H1 (cell line): ENCODE data around the gene EPHA6. TPM values are rescaled to one million over a fixed set of nuclear protein-coding genes. Genes with fewer than 3 reads are reported as not detected.

Experiments used
- CTCF ChIA-PET: fragments of 300-600 bp; sonication (Branson Sonifier 250); formaldehyde crosslinking; loops from one replicate; lab custom pipeline; 2021; ENCODE audit not compliant: partially characterized antibody; lab: Charles Lee
- POLR2A ChIA-PET: fragments of 300-600 bp; sonication (Branson Sonifier 250); formaldehyde crosslinking; loops from one replicate; lab custom pipeline; 2021; ENCODE audit warnings: inconsistent platforms; ENCODE audit not compliant: partially characterized antibody; lab: Charles Lee
- DNase-seq, 2 experiments: peaks; one replicate each; pipeline versions ENCODE4 v3.0.0 to v3.0.0-alpha.2; 2010 to 2022; ENCODE audit warnings: low spot score in 2 of 2, low read depth in 1 of 2, mixed read lengths in 1 of 2
- FAIRE-seq: peaks from 2 replicates; lab custom pipeline; 2011; peaks lifted over from hg19 to GRCh38; lab: Jason Lieb, UNC
- H2AFZ ChIP-seq: 2 replicates; pipeline ENCODE4 v1.8.1; 2012; ENCODE audit warnings: low read length, inconsistent platforms
- H2AK5ac ChIP-seq: 2 replicates; pipeline ENCODE4 v1.6.1; 2013; ENCODE audit warnings: low read depth, low read length
- H2BK120ac ChIP-seq: replicated peaks from 2 replicates; pipeline ENCODE3; 2013; ENCODE audit warnings: low read depth, low read length, inconsistent platforms
- H2BK12ac ChIP-seq: 2 replicates; pipeline ENCODE4 v1.6.1; 2013; ENCODE audit warnings: low read depth, low read length
- H2BK15ac ChIP-seq: 2 replicates; pipeline ENCODE4 v1.6.1; 2013; ENCODE audit warnings: low read length
- H2BK20ac ChIP-seq: 2 replicates; pipeline ENCODE4 v1.6.1; 2013; ENCODE audit warnings: low read length
- H2BK5ac ChIP-seq: 2 replicates; pipeline ENCODE4 v1.6.1; 2013; ENCODE audit warnings: low read depth, low read length
- H3K14ac ChIP-seq: 2 replicates; pipeline ENCODE4 v1.6.1; 2013; ENCODE audit warnings: inconsistent platforms; ENCODE audit not compliant: insufficient read length
- H3K18ac ChIP-seq: 2 replicates; pipeline ENCODE4 v1.6.1; 2013; ENCODE audit warnings: low read length; ENCODE audit errors: extremely low read depth
- H3K23ac ChIP-seq: 2 replicates; pipeline ENCODE4 v1.6.1; 2013; ENCODE audit warnings: inconsistent platforms; ENCODE audit not compliant: insufficient read length
- H3K23me2 ChIP-seq: 2 replicates; pipeline ENCODE4 v1.6.1; 2013; ENCODE audit warnings: low read depth, low read length
- H3K27ac ChIP-seq: 2 replicates; pipeline ENCODE4 v1.6.1; 2011; ENCODE audit warnings: low read depth, low read length, inconsistent platforms
- H3K27me3 ChIP-seq, 4 experiments: replicated peaks in 1 of 4; 1 replicate in 1 of 4; 2 replicates in 3 of 4; pipeline versions ENCODE4 v1.6.1 to v1.8.1; 2011 to 2013; ENCODE audit warnings: low read length in 3 of 4, mild to moderate bottlenecking in 3 of 4, inconsistent platforms in 2 of 4, mixed read lengths in 2 of 4, moderate library complexity in 1 of 4; ENCODE audit not compliant: control insufficient read depth in 3 of 4, insufficient read depth in 3 of 4; ENCODE audit errors: extremely low read depth in 1 of 4
- H3K36me3 ChIP-seq, 4 experiments: 2 replicates each; pipeline versions ENCODE4 v1.6.1 to v1.8.1; 2011 to 2013; ENCODE audit warnings: mild to moderate bottlenecking in 4 of 4, low read length in 3 of 4, moderate library complexity in 2 of 4, control low read depth in 1 of 4, inconsistent platforms in 1 of 4; ENCODE audit not compliant: insufficient read depth in 4 of 4, control insufficient read depth in 2 of 4
- H3K4ac ChIP-seq: replicated peaks from 2 replicates; pipeline ENCODE3; 2013; ENCODE audit warnings: low read length, low read depth, mixed read lengths, inconsistent platforms; ENCODE audit not compliant: insufficient read length
- H3K4me1 ChIP-seq, 4 experiments: replicated peaks in 1 of 4; 1 replicate in 1 of 4; 2 replicates in 3 of 4; pipeline versions ENCODE4 v1.6.1 to v1.8.1; 2011 to 2013; ENCODE audit warnings: low read length in 3 of 4, inconsistent platforms in 2 of 4, mixed read lengths in 1 of 4; ENCODE audit not compliant: insufficient read depth in 4 of 4, control insufficient read depth in 3 of 4
- H3K4me2 ChIP-seq, 2 experiments: 2 replicates each; pipeline versions ENCODE4 v1.6.1 to v1.8.1; 2011 to 2013; ENCODE audit warnings: low read depth in 2 of 2, low read length in 2 of 2, control low read depth in 1 of 2, inconsistent platforms in 1 of 2, mild to moderate bottlenecking in 1 of 2; ENCODE audit not compliant: insufficient read depth in 1 of 2
- H3K4me3 ChIP-seq, 4 experiments: fragments of 200-600, 300-600 bp in 1 of 4; sonication (generic), shearing (Covaris generic), sonication (Bioruptor Twin) in 1 of 4; 2 replicates each; pipeline versions ENCODE4 v1.5.1 to v1.8.1; 2011 to 2016; ENCODE audit warnings: low read length in 4 of 4, low read depth in 3 of 4, control low read depth in 2 of 4, inconsistent platforms in 2 of 4, mild to moderate bottlenecking in 2 of 4, mixed read lengths in 1 of 4, moderate library complexity in 1 of 4; ENCODE audit not compliant: insufficient read depth in 2 of 4; ENCODE audit errors: extremely low read depth in 1 of 4
- H3K56ac ChIP-seq: replicated peaks from 2 replicates; pipeline ENCODE3; 2013; ENCODE audit warnings: low read depth, mild to moderate bottlenecking, mixed read lengths, low read length, inconsistent platforms; ENCODE audit not compliant: insufficient read length
- H3K79me1 ChIP-seq: 2 replicates; pipeline ENCODE4 v1.6.1; 2013; ENCODE audit warnings: low read depth, low read length, control low read depth
- H3K79me2 ChIP-seq, 2 experiments: 2 replicates each; pipeline versions ENCODE4 v1.6.1 to v1.8.1; 2012 to 2013; ENCODE audit warnings: low read length in 2 of 2, mild to moderate bottlenecking in 2 of 2, inconsistent platforms in 1 of 2; ENCODE audit not compliant: insufficient read depth in 2 of 2, control insufficient read depth in 1 of 2
- H3K9ac ChIP-seq, 4 experiments: replicated peaks in 1 of 4; 1 replicate in 1 of 4; 2 replicates in 3 of 4; pipeline versions ENCODE4 v1.6.1 to v1.8.1; 2011 to 2013; ENCODE audit warnings: low read depth in 3 of 4, low read length in 3 of 4, control low read depth in 2 of 4, mild to moderate bottlenecking in 2 of 4, moderate library complexity in 2 of 4, inconsistent platforms in 1 of 4; ENCODE audit errors: extremely low read depth in 1 of 4
- H3K9me3 ChIP-seq, 2 experiments: 2 replicates each; pipeline versions ENCODE4 v1.6.1 to v1.8.1; 2012 to 2013; ENCODE audit warnings: mild to moderate bottlenecking in 2 of 2, moderate library complexity in 2 of 2, control low read depth in 1 of 2, inconsistent platforms in 1 of 2, low read depth in 1 of 2, low read length in 1 of 2, mixed read lengths in 1 of 2; ENCODE audit not compliant: insufficient read depth in 2 of 2
- H4K20me1 ChIP-seq, 2 experiments: replicated peaks in 1 of 2; 2 replicates each; pipeline versions ENCODE3 to v1.8.1; 2011 to 2013; ENCODE audit warnings: inconsistent platforms in 2 of 2, low read length in 2 of 2, mild to moderate bottlenecking in 1 of 2; ENCODE audit not compliant: insufficient read depth in 2 of 2, control insufficient read depth in 1 of 2
- H4K5ac ChIP-seq: 2 replicates; pipeline ENCODE4 v1.6.1; 2013; ENCODE audit warnings: low read length, low read depth, mixed read lengths, inconsistent platforms; ENCODE audit not compliant: insufficient read length
- H4K8ac ChIP-seq: 2 replicates; pipeline ENCODE4 v1.8.0; 2013; ENCODE audit warnings: mild to moderate bottlenecking, moderate library complexity, low read length, inconsistent platforms; ENCODE audit not compliant: insufficient read depth; ENCODE audit errors: extremely low read depth
- H4K91ac ChIP-seq: replicated peaks from 2 replicates; pipeline ENCODE3; 2013; ENCODE audit warnings: low read length, mixed read lengths, inconsistent platforms; ENCODE audit not compliant: insufficient read length
- TBP ChIP-seq: IDR thresholded peaks from 2 replicates; pipeline ENCODE4 v1.6.1; 2011; ENCODE audit warnings: low read depth, low read length, improper control_type of control experiment
- ZNF274 ChIP-seq: IDR thresholded peaks from 2 replicates; pipeline ENCODE4 v1.7.0; 2012; ENCODE audit warnings: low read length, borderline replicate concordance; ENCODE audit errors: extremely low read depth
- WGBS, 2 experiments: shearing (Covaris generic) in 1 of 2; methylation state at CpG; one replicate each; pipeline versions ENCODE4 v1.1.6 to v1.1.7; 2013 to 2015; ENCODE audit warnings: low lambda C conversion rate in 2 of 2, mixed read lengths in 2 of 2, inconsistent platforms in 1 of 2, low coverage in 1 of 2, missing lambda C conversion rate in 1 of 2; ENCODE audit not compliant: insufficient replicate concordance in 2 of 2, insufficient coverage in 1 of 2, insufficient read length in 1 of 2; ENCODE audit errors: extremely low coverage in 1 of 2, missing lambda C conversion rate in 1 of 2; 5-methylcytosine and 5-hydroxymethylcytosine counted together
- polyA plus RNA-seq, 7 experiments: library from polyadenylated mRNA; depleted of rRNA in 3 of 7; stranded (reverse) in 5 of 7; unstranded in 2 of 7; fragments of >200 nt in 5 of 7; fragments of 200-250 nt in 2 of 7; gene quantifications; 1 replicate in 5 of 7; 2 replicates in 1 of 7; 4 replicates in 1 of 7; pipeline versions ENCODE4 v1.2.1 to v1.2.3, GENCODE V29; 2011 to 2013; ENCODE audit warnings: missing spikeins in 2 of 7, mixed read lengths in 2 of 7
- total RNA-seq: library from RNA; stranded (reverse); fragmentation: NEBNext Ultra II Directional; extraction: Animal tissue kit (Norgen Biotek cat#: 25700); gene quantifications from 2 replicates; pipeline ENCODE4 v1.2.1, GENCODE V29; 2021

The EPHA6 gene
- total and polyA plus RNA-seq, 2 of the 8 experiments (the other 6 are each of a cell fraction or from before 2014, with no cell fraction given): 0.83 to 3.2 TPM

DNA sequence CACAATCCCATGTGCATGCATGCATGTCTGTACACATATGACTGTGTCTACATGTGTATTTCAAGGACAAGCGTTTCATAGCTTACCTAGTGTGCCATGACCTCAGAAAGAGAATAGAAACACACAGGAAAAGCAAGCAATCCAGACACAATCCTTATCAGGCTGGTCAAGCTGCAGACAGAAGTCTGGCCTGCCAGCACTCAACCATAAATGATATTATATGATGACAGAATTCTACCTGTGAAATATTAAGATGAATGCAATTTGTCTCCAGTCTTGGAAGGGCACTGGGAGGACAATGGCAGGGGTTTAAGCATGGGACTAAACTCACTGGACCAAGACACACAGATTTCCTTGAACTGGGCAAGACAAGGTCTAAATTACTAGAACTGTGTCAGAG lies 899.2 kb downstream of the EPHA6 start:
- Histone ChIP-seq H2AK5ac (no peak overlapping the region), H4K8ac (no peak overlapping the region), H2BK20ac (no peak overlapping the region), H2BK120ac (no peak overlapping the region), H4K5ac (no peak overlapping the region), H3K9me3 (peaks cover under 1 to 5% of the 10 kb centered on the region in 2 experiments; a peak in 1 of 4 replicates), H3K9ac (no peak overlapping the region), H2BK15ac (no peak overlapping the region), H3K27ac (no peak overlapping the region), H3K23ac (no peak overlapping the region), H4K20me1 (no peaks in the 10 kb centered on the region), H3K79me2 (no peaks in the 10 kb centered on the region), H3K79me1 (no peaks in the 10 kb centered on the region), H3K14ac (no peak overlapping the region), H3K4me3 (no peak overlapping the region), H3K56ac (no peak overlapping the region), H2AFZ (no peak overlapping the region), H2BK12ac (no peak overlapping the region), H4K91ac (no peak overlapping the region), H3K23me2 (no peaks in the 10 kb centered on the region), H3K4me2 (no peak overlapping the region), H3K4ac (no peak overlapping the region), H3K36me3 (no peaks in the 10 kb centered on the region), H3K27me3 (no peaks in the 10 kb centered on the region), H2BK5ac (no peak overlapping the region), H3K4me1 (no peaks in the 10 kb centered on the region; a peak in 1 of 7 replicates), H3K18ac (no peak overlapping the region)
- WGBS, 2 experiments: 90% methylated on average over 1 of the region's 1 CpG; no CpG with 5 or more reads in 1 of the 2 experiments
- FAIRE-seq (no peak), DNase-seq (no peak)
- ChIA-PET POLR2A (interaction anchor here (1.1 kb wide), 1 partner anchor 10 kb away, joined by 3 read pairs; no protein-coding TSS in a partner anchor), CTCF (interaction anchor here (0.7 kb wide), 1 partner anchor 1474 kb away, joined by 3 read pairs; no protein-coding TSS in a partner anchor)
- TF ChIP-seq ZNF274 (no peak), TBP (no peak)
